ENCODE data around the gene SPATA31C2.
"Not testable (repeated sequence)": the region's sequence is repeated elsewhere in the genome, so short reads cannot be mapped to it uniquely, and the experiment has no call there.

Gene SPATA31C2

DNA sequence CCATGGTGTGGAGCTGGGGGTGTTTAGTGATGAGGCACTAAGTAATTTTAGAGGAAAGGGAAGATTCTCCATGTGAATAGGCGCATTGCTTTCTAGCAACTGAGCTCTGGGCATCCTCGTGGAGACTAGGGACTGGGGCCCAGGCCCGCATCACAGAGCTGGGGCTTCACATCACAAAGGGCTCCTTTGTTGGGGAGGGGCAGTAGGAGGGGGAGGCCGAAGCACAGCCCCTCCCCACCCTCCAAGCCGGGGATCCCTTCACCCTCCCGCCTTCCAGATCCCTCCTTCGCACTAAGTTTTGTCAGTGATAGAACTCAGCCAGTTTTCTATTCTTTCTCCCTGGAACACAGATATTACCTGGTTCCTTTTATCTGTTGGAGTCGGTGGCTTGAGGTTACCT lies at the start of gene SPATA31C2:
Gene SPATA31C2 (minus strand): TSS at position 101 of the 400 bp plus-strand sequence. CDS start 29 bp downstream, at position 72.
- H3K9me3 Mint-ChIP-seq; H3K27me3 Mint-ChIP-seq; H3K4me3 Mint-ChIP-seq; H3K27ac Mint-ChIP-seq; ATAC-seq (ENCODE audit: low read depth); H3K36me3 Mint-ChIP-seq; DNase-seq (ENCODE audit: low spot score in 2 of 2); H3K4me1 Mint-ChIP-seq: not testable (repeated sequence)

DNA sequence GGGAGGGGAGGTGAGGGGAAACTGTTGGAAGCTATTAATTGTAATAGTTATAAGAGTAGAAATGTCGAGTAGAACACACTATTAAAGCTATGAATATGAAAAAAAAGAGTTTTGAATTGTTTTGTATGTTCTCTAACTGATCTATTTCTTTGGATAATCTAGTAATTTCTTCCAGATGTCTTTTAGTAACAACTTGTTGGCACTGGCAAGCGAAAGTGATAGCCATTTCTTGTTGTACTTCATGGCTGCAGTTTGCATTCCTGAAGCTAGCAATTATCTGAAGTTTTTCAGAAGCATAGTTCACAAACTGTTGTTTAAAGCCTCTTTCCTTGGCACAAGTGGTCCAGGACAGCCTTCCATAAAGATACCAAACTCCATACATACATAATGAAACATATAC lies 49.4 kb upstream of the SPATA31C2 start:
- H3K4me1 Mint-ChIP-seq, result no peaks in the 10 kb centered on the region
- H3K9me3 Mint-ChIP-seq, result peaks cover 12% of the 10 kb centered on the region
- ATAC-seq (ENCODE audit: low read depth) (no peak), DNase-seq (ENCODE audit: low spot score in 2 of 2) (no peak)
- peaks cover 1% of the 10 kb centered on the region for H3K27me3 Mint-ChIP-seq
- no peak overlapping the region for H3K27ac Mint-ChIP-seq
- no peaks in the 10 kb centered on the region for H3K36me3 Mint-ChIP-seq
- H3K4me3 Mint-ChIP-seq, result no peak overlapping the region

DNA sequence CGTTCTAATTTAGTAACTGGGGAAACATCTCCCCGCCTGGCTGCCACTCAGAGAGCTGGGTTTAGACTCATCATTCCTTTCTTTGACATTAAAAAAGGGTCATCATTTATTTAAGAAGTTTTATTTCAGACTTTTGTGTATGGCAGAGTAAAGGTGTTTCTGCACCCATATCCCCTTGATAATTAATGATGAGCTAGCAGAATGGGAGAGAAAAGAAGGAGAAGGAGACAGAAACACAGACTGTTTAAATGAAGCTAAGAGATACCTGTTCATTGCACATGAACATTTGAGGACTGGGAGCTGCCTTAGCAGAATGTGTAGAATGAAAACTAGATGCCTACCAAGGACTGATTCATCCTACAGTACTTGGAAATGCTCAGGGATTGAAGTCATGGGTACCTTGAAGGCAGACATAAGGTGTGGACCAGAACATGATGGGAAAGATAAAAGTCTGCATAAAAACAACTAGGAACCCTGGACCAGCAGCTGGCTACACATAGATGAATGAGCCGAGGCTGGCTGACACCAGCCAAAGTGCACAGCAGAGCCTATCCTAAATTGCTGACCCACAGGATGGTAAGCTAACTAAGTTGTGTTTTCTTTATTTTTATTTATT lies 48.3 kb upstream of the SPATA31C2 start:
- peaks cover 12% of the 10 kb centered on the region for H3K9me3 Mint-ChIP-seq

DNA sequence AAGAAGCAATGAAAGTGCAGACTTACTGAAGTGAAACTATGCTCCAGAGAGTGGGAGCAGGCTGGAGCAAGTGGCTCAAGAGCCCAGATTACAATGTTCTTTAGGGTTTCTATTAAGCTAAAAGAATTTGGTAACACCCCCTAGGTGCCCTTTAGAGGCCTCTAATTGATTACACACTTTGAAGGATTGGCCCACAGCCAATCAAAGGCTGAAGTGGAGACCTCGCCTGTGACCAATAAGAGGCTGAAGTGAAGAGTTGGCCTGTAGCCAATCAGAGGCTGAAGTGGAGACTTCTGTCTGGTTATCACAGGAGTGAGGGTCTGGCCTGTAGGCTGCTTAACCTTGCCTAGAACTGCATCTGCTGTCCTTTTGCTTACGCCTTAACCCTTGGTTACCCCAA lies 46.7 kb upstream of the SPATA31C2 start:
- Mint-ChIP-seq H3K27me3 (peaks cover 6% of the 10 kb centered on the region), H3K27ac (no peak overlapping the region)
- no peak for ATAC-seq (ENCODE audit: low read depth)

More for the DNA sequence above, 48.3 kb upstream of the SPATA31C2 start:
- ATAC-seq (ENCODE audit: low read depth) (no peak), DNase-seq (ENCODE audit: low spot score in 2 of 2) (no peak)
- Mint-ChIP-seq H3K36me3 (no peaks in the 10 kb centered on the region), H3K27me3 (peaks cover 1% of the 10 kb centered on the region), H3K4me1 (no peaks in the 10 kb centered on the region), H3K4me3 (no peak overlapping the region), H3K27ac (no peak overlapping the region)

DNA sequence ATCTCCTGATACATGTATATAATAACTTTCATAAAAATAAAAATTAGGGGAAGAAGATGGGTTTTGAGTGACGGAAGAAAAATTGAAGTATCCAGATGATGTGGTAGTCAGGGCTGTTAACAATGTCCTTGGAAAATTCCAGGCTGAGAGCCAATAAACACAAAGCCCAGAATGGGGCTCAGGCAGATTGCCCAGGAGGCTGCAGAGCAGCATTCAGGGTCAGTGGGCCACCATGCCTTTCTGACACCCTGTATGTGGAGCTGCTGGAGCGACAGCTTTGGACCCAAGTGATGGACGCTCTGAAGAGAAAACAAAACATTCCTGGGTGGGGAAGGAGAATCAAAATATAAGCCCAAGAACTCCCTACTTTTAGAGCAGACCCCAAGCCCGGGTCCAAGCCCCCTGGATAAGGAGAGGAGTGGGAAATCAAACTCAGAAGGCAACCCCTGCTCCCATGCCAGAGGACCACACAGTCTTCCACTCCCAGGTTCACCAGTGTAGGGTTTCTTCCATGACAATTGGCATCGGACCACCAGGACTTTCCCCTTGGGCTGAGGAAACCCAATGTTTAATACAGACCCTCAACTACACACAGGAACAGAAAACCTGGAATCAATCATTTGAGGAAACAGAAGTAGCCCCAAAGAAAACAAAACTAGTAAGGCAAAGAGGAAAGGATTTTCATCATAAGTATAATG lies 45.7 kb upstream of the SPATA31C2 start:
- no peak for ATAC-seq (ENCODE audit: low read depth)
- DNase-seq (ENCODE audit: low spot score in 2 of 2), result no peak
- Mint-ChIP-seq H3K9me3 (peaks cover 5% of the 10 kb centered on the region), H3K27me3 (peaks cover 5% of the 10 kb centered on the region), H3K4me3 (no peak overlapping the region), H3K36me3 (no peaks in the 10 kb centered on the region), H3K4me1 (no peaks in the 10 kb centered on the region), H3K27ac (no peak overlapping the region)

More for the DNA sequence above, 46.7 kb upstream of the SPATA31C2 start:
- DNase-seq (ENCODE audit: low spot score in 2 of 2), result no peak
- Mint-ChIP-seq H3K9me3 (peaks cover 8% of the 10 kb centered on the region), H3K36me3 (no peaks in the 10 kb centered on the region), H3K4me1 (no peaks in the 10 kb centered on the region), H3K4me3 (no peak overlapping the region)

DNA sequence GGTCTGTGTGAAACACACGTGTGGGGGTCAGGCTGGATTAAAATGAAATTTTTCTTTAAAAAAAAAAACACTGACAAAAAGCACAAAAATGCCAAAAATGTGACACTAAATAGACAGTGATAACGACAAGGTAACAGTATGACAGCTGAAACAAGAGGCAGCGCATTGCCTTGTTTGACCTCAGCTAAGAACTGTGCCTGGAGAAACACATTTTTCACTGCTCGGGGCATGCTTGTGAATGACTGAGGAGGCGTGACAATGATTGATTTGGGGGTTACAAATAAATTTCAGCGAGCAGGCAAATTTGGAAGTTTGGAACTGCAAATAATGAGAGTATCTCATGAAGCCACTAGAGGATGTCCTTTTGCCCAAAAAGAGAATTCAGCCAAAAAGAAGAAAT lies 44.2 kb upstream of the SPATA31C2 start:
- H3K36me3 Mint-ChIP-seq, result no peaks in the 10 kb centered on the region
- H3K27ac Mint-ChIP-seq, result no peak overlapping the region
- DNase-seq (ENCODE audit: low spot score in 2 of 2) (no peak), ATAC-seq (ENCODE audit: low read depth) (no peak)
- H3K4me3 Mint-ChIP-seq, result no peak overlapping the region
- peaks cover 7% of the 10 kb centered on the region for H3K27me3 Mint-ChIP-seq
- no peaks in the 10 kb centered on the region for H3K4me1 Mint-ChIP-seq
- peaks cover 6% of the 10 kb centered on the region for H3K9me3 Mint-ChIP-seq

DNA sequence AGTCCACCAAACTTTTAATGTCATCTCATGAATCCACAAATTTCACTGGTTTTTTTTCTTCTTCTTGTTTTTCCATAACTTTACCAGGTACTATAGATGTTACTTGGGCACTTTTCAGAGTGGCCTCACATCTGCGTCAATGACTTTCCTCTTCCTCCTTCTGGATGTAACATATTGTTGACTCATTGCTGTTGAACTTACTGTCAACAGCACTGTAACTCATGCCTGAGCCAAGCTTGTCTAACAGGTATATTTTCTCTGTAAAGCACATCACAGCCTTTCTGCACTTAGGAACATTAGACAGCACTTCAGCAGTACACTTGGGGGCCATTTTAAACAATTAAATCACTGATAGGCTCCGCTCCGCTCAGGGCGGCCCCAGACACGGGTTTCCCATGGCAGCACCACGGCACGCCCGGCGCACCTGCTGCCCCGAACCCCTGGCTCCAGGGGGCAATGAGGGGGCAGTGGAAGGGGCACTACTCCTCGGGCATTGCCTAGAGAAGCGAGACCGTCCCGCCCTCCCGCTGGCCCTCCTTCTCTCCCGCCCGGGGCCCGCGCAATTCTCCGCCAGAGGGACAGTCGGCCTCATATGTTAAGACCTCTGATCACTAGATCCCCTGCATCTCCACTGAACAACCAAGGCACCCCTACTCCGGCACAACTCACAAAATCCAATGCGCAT lies 41.9 kb upstream of the SPATA31C2 start:
- peaks cover 11% of the 10 kb centered on the region for H3K9me3 Mint-ChIP-seq
- no peaks in the 10 kb centered on the region for H3K36me3 Mint-ChIP-seq
- ATAC-seq (ENCODE audit: low read depth) (no peak), DNase-seq (ENCODE audit: low spot score in 2 of 2) (no peak)
- peaks cover 7% of the 10 kb centered on the region for H3K27me3 Mint-ChIP-seq
- H3K27ac Mint-ChIP-seq, result no peak overlapping the region
- no peaks in the 10 kb centered on the region for H3K4me1 Mint-ChIP-seq
- no peak overlapping the region for H3K4me3 Mint-ChIP-seq

DNA sequence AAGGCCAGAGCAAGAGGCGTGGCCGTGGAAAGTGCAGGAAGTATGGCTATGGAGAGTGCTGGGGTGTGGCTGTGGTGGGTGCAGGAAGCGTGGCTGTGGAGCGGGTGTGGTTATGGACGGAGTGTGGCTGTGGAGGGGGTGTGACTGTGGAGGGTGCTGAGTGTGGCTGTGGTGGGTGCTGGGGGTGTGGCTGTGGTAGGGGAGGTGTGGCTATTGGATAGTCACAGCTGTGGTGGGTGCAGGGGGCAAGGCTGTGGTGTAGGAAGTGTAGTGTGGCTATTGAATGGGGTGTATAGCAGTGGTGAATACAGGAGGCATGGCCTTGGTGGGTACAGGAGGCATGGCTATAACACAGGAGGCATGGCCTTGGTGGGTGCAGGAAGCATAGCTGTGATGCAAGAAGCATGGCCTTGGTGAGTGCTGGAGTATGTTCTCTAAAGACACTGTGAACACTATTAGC lies 40.8 kb upstream of the SPATA31C2 start:
- peaks cover 7% of the 10 kb centered on the region for H3K27me3 Mint-ChIP-seq
- ATAC-seq (ENCODE audit: low read depth) (no peak), DNase-seq (ENCODE audit: low spot score in 2 of 2) (no peak)
- H3K36me3 Mint-ChIP-seq, result no peaks in the 10 kb centered on the region
- H3K9me3 Mint-ChIP-seq, result peaks cover 11% of the 10 kb centered on the region
- no peak overlapping the region for H3K27ac Mint-ChIP-seq
- no peaks in the 10 kb centered on the region for H3K4me1 Mint-ChIP-seq
- H3K4me3 Mint-ChIP-seq, result no peak overlapping the region

DNA sequence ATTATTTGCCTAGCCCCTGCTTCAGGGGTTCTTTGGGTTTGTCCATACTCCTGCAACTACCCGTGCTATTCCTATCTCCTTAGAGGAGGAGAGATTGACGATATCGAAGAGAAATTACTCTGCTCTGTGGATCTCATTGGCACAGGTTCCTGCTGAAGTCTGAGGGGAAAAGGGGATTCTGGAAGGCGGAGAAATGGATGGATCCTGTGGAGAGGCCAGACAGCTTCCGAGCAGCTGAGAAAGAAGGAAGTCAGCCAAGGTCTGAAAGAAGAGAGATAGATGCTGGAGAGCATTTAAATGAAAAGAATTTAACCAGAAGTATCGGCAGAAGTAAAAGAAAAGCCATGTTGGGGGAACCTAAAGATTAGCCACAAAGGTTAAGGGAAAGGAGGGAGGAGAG lies 40.4 kb upstream of the SPATA31C2 start:
- no peaks in the 10 kb centered on the region for H3K36me3 Mint-ChIP-seq
- H3K27ac Mint-ChIP-seq, result no peak overlapping the region
- no peak overlapping the region for H3K4me3 Mint-ChIP-seq
- peaks cover 7% of the 10 kb centered on the region for H3K27me3 Mint-ChIP-seq
- H3K4me1 Mint-ChIP-seq, result no peaks in the 10 kb centered on the region
- peaks cover 11% of the 10 kb centered on the region for H3K9me3 Mint-ChIP-seq
- DNase-seq (ENCODE audit: low spot score in 2 of 2) (no peak), ATAC-seq (ENCODE audit: low read depth) (no peak)

DNA sequence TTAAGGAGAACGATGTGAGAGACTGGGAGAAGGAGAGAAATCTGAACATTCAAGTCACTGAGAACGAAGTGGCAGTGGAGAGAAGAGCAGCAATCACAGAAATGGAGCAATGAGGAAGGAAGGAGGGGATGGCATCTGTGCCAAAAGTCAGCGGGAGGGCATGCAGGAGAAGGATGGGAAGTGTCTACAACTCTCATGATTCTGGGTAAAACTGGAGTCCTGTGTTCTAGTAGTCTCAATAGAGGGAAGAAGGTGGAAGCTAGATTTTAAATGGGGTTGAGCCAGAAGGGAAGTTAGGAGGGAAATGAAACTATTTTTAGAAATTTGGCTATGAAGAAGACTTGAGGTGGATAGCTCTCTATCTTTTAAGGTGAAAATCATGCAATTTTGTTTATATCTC lies 39.1 kb upstream of the SPATA31C2 start:
- no peak overlapping the region for H3K4me3 Mint-ChIP-seq
- no peaks in the 10 kb centered on the region for H3K36me3 Mint-ChIP-seq
- H3K27ac Mint-ChIP-seq, result no peak overlapping the region
- peaks cover 11% of the 10 kb centered on the region for H3K9me3 Mint-ChIP-seq
- H3K4me1 Mint-ChIP-seq, result no peaks in the 10 kb centered on the region
- peaks cover 7% of the 10 kb centered on the region for H3K27me3 Mint-ChIP-seq
- ATAC-seq (ENCODE audit: low read depth) (no peak), DNase-seq (ENCODE audit: low spot score in 2 of 2) (no peak)

DNA sequence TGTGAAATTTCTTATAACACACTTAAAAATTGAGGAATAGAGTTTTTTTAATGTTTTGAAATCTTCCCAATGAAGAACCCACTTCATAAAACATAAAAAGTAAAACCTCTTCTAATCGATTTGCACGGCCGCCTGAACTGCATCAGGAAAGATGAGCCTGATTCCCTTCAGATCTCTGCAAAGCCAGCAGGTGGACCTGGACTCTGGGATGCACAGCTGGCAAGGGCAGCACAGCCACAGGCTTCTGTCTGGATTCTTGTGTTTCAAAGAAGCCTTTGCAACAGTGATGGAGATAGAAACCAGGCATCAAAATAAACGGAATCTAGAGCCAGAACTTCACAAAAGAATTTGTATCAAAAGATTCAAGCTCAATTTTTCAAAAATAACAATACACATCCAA lies 36.0 kb upstream of the SPATA31C2 start:
- Mint-ChIP-seq H3K27me3 (peaks cover 2% of the 10 kb centered on the region), H3K9me3 (peaks cover 7% of the 10 kb centered on the region), H3K27ac (no peak overlapping the region), H3K4me3 (no peak overlapping the region), H3K36me3 (no peaks in the 10 kb centered on the region), H3K4me1 (no peaks in the 10 kb centered on the region)
- no peak for DNase-seq (ENCODE audit: low spot score in 2 of 2)
- ATAC-seq (ENCODE audit: low read depth), result no peak

DNA sequence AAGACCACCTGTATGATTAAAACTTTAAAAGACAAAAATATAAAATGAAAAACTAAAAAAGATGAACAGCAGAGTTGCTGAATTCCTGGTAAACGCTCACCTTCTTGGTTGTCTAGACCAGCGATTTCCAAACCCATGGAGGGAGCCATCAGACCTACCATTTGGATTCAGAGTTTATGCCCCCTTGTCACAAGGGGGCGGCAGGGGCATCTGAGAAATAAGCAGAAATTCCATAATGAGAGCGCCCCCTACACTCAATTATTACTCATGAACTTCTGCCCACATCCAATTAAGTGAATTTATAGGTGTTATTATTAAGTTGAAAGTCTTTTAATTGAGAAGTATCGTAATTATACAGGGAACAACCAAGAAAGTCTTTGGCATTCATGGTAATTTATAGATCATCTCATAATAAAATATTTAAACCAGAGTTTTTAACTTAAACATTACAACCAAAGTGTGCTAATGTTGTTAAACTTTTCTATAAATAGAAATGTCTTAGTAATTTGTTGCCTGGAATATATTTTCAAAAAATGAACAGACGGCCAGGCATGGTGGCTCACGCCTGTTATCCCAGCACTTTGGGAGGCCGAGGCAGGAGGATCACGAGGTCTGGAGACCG lies 35.2 kb upstream of the SPATA31C2 start:
- DNase-seq (ENCODE audit: low spot score in 2 of 2) (no peak), ATAC-seq (ENCODE audit: low read depth) (no peak)
- H3K27ac Mint-ChIP-seq, result no peak overlapping the region

DNA sequence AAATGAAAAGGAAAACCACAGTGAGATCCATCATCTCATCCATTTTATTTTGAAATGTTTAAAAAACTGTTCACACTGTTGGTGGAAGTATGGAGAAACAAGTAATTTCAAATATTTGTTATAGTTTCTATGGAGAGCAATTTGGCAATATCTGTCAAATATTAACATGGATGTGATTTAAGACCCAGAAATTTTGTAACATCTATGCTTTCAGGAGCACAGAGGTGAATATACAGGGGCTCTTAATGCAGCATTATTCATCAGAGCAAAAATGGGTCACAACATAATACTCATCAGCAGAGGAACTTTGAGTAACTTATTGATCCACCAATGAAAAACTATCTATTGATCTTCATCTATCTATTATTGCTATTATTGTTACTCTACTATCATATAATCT lies 31.4 kb upstream of the SPATA31C2 start:
- DNase-seq (ENCODE audit: low spot score in 2 of 2), result no peak
- H3K9me3 Mint-ChIP-seq, result peaks cover 4% of the 10 kb centered on the region

More for the DNA sequence above, 35.2 kb upstream of the SPATA31C2 start:
- Mint-ChIP-seq H3K4me1 (no peaks in the 10 kb centered on the region), H3K4me3 (no peak overlapping the region), H3K36me3 (no peaks in the 10 kb centered on the region), H3K27me3 (peaks cover under 1% of the 10 kb centered on the region), H3K9me3 (peaks cover 7% of the 10 kb centered on the region)

DNA sequence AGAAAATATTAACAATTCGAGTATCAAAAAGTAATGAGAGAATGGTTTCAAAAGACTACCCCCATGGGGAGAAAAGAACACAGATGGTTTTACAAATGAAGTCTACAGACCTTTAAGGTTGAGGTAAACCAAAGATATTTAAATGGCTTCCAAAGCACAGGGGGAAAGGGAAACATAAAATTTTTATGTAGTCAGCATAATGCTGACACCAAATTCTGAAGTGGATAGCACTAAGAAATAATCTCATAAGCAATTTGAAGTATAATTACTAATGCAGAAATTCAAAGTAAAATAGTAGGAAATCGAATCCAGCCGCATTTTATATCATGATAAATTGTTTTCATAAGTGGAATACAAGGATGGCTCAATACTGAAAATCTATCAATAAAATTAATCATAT lies 30.3 kb upstream of the SPATA31C2 start:
- Mint-ChIP-seq H3K4me3 (no peak overlapping the region), H3K9me3 (peaks cover 5% of the 10 kb centered on the region), H3K27me3 (peaks cover 4% of the 10 kb centered on the region), H3K36me3 (no peaks in the 10 kb centered on the region), H3K27ac (no peak overlapping the region), H3K4me1 (no peaks in the 10 kb centered on the region)
- DNase-seq (ENCODE audit: low spot score in 2 of 2) (no peak), ATAC-seq (ENCODE audit: low read depth) (no peak)

More for the DNA sequence above, 31.4 kb upstream of the SPATA31C2 start:
- peaks cover 3% of the 10 kb centered on the region for H3K27me3 Mint-ChIP-seq
- ATAC-seq (ENCODE audit: low read depth), result no peak
- no peaks in the 10 kb centered on the region for H3K4me1 Mint-ChIP-seq
- H3K4me3 Mint-ChIP-seq, result no peak overlapping the region
- H3K27ac Mint-ChIP-seq, result no peak overlapping the region
- no peaks in the 10 kb centered on the region for H3K36me3 Mint-ChIP-seq
